HG03280 (cell line): ENCODE data around the gene F2RL1.
"Not testable (repeated sequence)": the region's sequence is repeated elsewhere in the genome, so short reads cannot be mapped to it uniquely, and the experiment has no call there.

Experiments used
- ATAC-seq: cut with Tn5 transposase; IDR thresholded peaks from one replicate; pipeline ENCODE4 v1.9.1; 2021; ENCODE audit warnings: mild to moderate bottlenecking, moderate library complexity; ENCODE audit not compliant: unreplicated experiment

F2RL1 gene

DNA sequence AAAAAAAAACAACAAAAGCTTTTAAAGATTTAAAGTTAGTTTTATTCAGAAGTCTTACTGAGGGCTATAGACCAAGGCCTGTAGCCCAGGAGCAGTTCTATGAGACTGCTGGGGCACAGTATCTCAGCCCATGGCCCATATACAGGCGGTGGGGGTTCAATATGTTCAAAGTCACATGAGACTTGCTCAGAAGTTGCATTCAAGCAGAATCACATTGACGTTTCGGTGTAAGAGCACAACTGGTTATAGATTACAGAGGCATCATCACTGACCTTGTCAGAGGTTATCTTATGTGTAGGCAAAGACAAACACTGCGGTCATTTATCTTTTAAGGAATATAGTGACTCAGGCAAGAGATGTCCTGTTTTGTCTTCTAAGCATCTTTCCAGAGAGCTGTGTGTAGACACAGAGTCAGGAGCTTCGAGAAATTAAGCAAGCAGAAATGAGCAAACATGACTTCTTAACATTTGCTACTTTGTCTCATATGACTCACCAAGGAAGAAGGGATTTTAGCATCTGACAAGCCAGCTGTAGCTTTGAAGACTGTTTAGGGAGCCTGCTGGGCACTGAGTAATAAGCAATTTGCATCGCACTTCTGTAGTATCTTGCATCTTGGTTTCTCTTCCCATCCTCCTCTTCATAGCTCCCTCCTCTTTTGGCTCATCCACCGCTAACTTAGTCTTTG is 12.9 kb upstream of the F2RL1 start:
- no peak for ATAC-seq

DNA sequence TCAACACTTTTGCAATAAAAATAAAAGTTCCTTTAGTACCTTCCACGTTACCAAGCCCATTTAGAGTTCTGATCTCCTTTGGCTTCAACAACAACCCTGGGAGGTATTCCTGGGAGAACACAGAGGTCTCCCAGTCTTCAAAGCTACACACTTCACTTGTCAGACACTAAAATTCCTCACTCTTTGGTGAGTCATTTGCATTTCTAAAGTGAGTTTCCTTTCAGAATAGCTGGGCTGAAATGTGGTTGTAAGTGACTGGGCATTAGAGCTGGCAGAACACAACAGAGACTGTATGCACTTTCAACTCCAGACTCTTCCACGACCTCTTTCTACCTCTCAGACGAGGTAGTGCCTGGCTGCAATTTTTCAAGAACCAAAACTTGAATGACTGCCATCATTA is 11.5 kb upstream of the F2RL1 start:
- ATAC-seq: no peak

DNA sequence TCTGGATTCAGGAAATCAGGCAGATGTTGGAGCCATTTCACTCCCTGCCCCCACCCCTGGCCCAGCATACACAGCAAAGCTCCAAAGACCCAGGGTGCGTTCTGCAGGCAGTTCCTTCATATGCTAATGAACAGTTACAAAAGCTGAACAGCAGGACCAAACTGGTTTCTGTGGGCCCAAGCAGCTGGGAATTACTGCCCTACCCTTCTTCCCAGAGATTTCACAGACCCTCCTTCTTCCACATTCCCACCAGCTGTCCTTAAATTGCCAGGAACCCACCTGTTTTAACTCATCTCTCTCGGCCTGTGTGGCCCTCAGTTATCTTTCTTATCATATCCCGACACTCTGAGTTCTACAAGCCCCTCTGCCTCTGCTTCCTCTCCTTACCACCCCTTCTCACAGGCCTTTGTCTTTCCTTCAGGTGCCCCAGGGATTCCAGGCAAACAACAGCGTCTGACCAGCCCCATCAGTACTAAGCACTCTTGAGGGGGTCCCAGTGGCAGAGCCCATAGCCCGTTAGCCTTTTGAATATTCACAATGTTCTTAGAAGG is 10.6 kb upstream of the F2RL1 start:
- no peak for ATAC-seq

DNA sequence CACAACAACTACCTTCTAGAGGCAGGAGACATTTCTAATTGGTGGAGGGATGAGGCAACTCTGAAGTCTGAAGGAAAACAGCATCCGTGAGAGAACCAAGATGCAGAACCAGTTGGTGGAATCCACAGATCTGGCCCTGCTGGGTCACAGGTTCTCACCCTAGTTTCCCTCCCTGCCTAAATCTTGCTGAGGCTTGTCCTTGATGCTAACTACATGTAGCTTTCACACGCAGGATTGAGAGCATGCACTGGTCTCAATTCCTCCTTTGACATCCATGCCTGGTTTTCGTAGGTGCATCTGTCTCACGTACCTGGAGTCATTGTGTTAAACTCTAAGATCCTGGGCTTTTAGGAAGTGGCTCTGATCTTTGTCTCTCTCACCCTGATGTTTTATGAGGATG is 9.7 kb upstream of the F2RL1 start:
- ATAC-seq: no peak

DNA sequence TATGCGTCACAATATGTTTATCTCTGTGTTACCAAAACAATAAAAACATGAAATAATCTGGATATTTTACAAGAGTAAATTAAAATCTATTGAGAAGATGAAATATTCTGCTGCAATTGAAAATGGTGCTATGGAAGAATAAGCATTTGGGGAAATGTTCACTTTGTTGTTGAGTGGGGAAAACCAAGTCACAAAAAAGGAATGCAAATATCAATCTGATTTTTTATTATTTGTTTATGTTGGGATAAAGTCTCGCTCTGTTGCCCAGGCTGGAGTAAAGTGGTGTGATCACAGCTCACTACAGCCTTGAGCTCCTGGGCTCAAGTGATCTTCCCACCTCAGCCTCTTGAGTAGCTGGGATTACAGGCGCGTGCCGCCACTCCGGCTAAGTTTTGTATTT is 8.6 kb upstream of the F2RL1 start:
- no peak for ATAC-seq

DNA sequence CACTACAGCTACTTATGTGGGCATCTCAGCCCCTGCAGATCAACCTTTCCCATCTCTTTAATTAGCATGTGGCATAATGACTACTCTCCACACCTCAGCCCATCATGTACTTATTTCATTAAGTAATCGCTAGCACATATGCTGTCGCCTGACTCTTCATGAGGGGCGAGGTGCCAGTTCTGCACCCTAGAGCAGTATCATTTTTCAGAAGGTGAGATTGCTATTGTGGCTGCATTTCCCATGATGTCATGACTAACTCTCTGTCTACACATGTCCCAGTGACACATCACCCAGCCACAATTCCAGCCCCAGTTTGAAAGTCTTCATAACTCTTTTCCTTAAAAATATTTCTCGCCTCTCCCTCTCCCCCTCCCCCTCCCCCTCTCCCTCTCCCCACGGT is 7.6 kb upstream of the F2RL1 start:
- ATAC-seq: no peak

DNA sequence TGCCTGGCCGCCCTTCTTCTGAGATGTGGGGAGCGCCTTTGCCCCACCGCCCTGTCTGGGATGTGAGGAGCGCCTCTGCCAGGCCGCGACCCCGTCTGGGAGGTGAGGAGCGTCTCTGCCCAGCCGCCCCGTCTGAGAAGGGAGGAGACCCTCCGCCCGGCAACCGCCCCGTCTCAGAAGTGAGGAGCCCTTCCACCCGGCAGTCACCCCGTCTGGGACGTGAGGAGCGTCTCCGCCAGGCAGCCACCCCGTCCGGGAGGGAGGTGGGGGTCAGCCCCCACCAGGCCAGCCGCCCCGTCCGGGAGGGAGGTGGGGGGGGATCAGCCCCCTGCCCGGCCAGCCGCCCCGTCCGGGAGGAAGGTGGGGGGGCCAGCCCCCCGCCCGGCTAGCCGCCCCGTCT is 6.6 kb upstream of the F2RL1 start:
- ATAC-seq: not testable (repeated sequence)

DNA sequence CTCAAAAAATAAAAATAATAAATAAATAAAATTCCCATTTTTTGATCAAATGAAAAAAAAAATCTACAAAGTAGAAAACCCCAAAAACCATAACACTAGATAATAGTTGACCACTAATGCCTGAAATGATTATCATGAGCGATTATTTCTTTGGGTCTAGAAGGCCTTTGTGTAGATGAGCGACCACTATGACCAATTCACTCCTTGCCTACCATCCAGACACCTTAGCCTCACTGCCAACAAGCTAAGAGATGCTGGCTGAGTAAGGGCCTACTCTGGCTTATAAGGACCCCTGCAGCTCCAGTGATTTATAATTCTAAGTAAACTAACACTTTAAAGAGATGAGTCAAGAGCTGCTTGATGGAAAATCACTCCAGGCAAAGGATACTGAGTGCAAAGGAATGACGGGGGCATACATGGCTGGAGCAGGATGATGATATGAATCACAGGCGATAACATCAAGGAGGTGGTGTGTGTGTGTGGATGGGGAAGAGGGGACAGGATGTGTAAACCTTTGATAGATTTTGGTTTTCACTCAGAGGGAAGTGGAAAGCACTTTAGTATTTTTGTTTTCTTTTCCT is 4.8 kb upstream of the F2RL1 start:
- no peak for ATAC-seq

DNA sequence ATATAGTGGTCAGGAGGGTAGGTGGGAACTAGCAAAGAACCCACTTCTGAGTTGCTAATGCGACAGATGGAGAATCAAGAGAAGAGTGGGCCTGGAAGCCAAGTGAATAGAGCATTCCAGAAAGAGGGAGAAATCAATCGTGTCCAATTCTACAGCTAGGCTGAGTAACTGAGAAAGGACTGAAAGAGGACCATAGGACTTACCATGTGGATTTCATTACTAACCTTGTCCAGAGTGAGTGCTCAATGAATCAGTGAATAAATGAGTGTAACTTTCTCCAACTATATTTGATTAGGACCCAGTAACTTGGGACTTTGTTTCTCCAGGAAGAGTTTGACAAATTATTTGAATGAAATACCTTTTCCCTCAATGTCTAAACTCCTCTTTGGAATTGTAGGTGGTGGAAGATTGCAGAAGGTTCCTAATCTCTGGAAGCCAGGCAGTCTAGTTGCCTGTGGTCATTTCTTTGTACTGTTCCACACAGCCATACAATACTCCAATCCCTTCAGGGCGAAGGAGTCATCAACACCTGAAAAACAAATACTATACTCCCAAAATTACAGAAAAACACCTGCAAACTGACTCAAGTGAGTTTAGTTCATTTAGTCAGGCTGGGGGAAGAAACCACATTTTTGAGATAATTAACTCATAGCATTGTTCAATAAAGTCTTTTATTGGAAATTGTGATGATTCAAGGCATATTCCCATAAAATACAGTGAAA is 2.6 kb upstream of the F2RL1 start:
- no peak for ATAC-seq

DNA sequence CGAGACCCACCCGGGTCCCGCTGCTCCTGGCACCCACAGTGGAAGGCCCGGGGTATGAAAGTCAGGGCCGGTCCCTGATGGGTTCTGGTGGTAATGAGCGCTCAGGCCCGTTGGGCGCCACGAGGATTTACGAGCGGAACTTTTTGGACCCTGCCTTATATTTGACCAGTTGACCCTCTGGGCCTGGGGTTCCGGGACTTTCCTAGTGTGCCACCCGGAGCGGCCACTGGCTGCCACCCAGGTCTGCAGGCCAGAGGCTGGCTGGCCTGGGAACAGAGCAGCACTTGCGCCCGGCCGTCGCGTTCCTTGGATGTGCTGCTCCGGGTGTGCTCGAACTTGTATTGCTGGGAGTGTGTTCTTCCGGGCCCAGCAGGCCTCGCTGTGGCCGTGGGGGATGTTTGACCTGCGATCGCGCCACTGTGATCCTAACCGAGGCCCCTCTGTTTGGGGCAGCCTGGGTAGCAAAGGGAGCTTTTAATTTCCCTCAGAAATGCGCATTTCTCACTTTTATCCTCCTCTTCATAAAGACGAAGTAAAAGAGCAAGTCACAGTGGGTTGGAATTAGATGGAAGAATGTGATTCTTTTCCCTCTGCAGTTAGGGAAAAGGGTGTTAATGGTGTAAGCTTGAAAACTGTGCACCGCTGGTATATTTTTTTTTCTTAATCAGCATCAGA is 1.2 kb downstream of the F2RL1 start:
- no peak for ATAC-seq

DNA sequence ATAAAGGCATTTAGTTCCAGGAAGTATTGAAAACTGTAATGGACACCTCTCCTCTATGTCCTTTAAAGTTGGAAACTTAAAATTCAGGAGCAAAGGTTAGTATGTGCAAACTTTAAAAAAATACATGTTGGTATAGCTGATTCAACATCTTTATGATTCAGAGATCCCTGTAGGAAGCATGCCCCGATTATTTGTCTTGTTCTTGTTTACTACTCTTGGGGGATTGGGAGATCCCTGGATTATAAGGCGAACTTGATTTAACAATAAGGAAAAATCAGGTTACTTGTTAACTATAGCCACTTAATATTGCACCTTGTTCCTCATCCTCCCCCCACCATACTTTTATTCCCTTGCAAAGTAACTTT is 1.7 kb downstream of the F2RL1 start:
- no peak for ATAC-seq

DNA sequence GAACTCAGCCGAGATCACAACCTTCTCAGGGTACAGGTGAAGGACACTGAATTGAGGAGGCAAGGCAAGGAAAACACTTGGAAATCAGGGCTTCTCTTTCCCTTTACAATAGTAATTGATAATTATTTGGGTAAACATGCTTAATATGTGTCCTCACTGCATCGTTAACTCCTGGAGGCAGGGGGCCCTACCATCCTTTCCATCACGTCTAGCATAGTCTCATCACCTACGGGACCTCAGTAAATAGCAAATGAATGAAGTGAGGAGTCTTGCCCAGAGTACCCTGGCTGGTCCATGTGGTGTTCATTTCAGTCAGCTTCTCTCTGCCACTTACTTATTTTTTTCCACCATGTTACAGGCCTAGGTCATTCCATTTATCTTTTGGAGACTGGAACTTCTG is 2.3 kb downstream of the F2RL1 start:
- no peak for ATAC-seq

DNA sequence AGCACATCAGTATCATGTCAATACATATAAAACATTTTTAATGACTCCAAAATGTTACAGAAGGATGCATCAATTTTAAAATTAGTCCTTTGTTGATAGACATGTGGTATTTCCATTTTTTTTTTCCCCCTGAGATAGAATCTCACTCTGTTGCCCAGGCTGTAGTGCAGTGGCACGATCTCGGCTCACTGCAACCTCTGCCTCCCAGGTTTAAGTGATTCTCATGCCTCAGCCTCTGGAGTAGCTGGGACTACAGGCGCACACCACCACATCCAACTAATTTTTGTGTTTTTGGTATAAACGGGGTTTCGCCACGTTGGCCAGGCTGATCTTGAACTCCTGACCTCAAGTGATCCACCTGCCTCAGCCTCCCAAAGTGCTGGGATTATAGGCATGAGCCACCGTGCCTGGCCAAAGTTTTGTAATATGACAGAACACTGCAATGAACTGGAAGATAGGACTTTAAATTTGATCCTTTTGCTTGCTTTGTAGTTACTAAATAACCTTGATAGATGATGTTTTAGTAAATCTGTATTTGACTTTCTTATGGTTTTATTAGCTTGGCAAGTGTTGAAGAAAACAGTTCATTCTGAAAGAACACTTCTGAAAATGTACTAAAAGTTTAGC is 3.4 kb downstream of the F2RL1 start:
- ATAC-seq: not testable (repeated sequence)

DNA sequence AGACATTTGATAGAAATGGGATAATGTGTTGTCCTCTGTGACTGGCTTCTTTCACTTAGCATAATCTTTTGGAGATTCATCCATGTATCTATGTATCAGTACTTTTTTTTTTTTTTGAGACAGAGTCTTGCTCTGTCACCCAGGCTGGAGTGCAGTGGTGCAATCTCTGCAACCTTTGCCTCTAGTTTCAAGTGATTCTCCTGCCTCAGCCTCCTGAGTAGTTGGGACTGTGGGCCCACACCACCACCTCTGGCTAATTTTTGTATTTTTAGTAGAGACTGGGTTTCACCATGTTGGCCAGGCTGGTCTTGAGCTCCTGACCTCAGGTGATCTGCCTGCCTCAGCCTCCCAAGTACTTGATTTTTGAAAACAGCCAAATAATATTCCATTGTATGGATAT is 7.6 kb downstream of the F2RL1 start:
- ATAC-seq: not testable (repeated sequence)

DNA sequence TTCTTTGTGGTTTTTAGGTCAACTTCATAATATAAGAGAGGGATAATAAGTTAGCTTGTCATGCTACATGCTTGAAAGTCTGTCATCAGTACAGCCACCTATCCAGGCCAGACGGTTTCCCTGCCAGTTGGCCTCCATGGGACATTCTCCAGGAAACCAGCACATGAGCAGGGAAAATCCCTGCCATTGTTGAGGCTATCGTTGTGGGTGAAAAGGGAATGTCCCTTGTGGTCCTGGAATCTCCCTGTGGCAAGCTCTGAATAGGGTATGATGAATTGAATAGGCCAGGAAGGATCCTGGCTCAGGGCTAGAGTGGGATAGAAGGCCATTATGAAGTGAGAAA is 12.3 kb downstream of the F2RL1 start:
- no peak for ATAC-seq

DNA sequence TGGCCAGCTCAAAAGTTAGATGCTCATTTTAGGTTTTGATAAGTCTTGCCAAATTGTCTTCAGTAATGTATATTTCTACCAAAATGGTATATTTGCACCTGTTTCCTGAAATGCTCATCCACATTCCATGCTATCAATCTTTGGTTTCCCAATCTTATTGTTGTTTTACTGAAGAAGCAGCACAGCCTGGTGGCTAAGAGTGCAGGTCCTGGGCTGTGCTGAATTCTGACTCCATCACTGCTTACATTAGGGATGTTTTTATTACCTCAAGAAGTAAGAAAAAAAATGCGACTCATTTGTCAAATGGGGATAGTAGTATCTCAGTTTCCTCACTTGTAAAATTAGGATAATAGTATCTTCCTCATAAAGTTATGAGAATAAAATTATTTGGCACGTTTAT is 17.4 kb downstream of the F2RL1 start:
- ATAC-seq: no peak

DNA sequence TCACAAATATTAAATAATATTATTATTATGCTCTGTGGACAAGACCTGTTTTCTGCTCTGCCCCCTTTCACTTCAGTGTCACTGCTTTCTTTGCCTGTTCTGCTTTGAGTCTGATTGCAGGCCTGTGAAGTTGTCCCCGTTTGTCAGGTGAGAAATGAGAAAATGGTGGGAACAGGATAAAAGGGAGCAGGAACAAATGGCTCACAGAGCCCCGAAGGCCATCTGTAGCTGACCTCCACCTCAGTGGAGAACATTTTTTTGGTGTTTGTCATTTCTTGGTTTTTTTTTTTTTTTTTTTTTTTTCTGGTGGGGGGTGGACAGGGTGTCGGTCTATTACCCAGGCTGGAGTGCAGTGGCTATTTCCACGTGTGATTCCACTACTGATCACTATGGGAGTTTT is 17.8 kb downstream of the F2RL1 start:
- no peak for ATAC-seq

DNA sequence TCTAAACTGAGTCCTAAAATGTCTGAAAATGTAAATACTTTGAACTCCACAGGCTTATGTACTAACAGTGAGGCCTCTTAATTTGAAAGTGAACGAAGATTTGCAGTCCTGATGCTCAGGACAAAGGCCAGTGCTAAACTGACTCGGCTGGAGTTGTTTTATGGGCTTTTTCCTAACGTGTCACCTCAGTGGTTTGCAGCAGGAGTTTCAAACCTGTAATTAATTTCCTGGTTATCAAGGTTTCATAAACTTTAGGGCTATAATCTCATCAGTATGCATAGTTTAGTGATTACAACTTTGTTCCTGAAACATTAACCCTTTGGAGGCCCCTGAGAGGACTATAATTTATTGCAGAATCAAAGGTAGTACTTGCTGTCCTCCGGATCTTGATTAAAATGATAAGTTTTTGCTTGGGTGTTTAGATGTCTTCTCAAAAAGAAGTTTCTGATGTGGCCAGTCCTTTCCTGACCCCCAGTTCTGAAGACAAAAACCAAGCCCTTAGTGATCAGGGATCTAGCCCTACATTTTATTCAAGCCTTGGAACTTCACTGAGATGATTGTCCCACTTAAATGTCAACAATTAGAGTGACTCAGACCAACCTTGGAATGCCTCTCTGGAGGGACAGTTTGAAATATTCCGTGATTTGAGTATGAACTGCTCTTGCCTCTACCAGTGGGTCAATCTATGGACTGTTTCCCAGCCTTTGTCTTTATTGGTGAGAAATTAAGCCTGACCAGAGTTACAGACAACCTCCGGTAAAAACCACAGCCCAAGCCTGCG is 19.8 kb downstream of the F2RL1 start:
- ATAC-seq: no peak

DNA sequence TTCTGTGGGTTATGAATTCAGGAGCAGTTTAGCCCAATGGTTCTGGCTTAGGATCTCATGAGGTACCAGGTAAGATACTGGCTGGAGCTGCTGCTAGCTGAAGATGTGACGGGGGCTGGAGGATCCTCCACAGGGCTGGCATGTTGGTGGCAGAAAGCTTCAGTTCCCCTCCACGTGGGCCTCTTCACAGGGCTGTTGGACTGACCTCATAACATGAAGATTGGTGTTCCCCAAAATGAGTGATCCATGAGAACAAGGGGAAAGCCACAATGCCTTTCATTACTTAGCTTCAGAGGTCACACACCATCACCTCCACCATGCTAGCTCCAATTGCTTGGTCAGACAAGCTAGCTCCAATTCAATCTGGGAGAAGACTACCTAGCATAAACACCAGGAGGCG is 22.5 kb downstream of the F2RL1 start:
- ATAC-seq: no peak

DNA sequence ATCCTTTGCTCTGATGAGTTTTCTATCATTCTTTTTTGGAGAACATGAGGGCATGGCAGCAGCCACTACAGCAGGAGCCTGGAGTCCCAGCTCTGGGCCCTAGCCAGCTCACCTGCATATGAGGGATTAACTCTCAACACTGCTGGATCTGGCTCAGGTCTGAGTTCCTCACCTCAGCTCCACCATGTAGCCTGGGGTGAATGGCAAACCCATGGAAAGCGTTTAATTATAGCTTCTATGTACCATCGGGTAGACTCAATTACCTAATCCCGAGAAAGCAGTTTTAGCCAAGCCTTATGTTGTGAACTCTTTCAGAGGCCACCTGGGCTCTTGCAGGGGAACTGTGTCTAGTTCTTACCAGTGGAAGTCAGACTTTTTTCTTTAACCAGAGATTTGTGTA is 27.1 kb downstream of the F2RL1 start:
- ATAC-seq: no peak
